NB4 (cell line): ENCODE measurements around the gene TTBK2.

ENCODE experiments used
- DNase-seq: peaks from one replicate; pipeline ENCODE4 v3.0.0; 2010; ENCODE audit warnings: low read depth
- H3K4me3 ChIP-seq: one replicate; pipeline ENCODE4 v1.5.1; 2011; ENCODE audit warnings: mild to moderate bottlenecking, low read depth, low read length, moderate library complexity
- MYC ChIP-seq: IDR thresholded peaks from 2 replicates; pipeline ENCODE4 v1.6.1; 2011; ENCODE audit warnings: low read depth, low read length
- POLR2A ChIP-seq: IDR thresholded peaks from 2 replicates; pipeline ENCODE4 v1.6.1; 2011; ENCODE audit warnings: mild to moderate bottlenecking; ENCODE audit not compliant: insufficient read length; ENCODE audit errors: extremely low read depth
- TF ChIP-seq, protein P1 (sequence below): IDR thresholded peaks from 2 replicates; pipeline ENCODE4 v1.6.1; 2011; ENCODE audit warnings: low read depth, low read length
- TF ChIP-seq, protein P2 (sequence below): IDR thresholded peaks from one replicate; pipeline ENCODE4 v1.5.1; 2012; ENCODE audit warnings: low read depth, low read length

TTBK2 gene

DNA sequence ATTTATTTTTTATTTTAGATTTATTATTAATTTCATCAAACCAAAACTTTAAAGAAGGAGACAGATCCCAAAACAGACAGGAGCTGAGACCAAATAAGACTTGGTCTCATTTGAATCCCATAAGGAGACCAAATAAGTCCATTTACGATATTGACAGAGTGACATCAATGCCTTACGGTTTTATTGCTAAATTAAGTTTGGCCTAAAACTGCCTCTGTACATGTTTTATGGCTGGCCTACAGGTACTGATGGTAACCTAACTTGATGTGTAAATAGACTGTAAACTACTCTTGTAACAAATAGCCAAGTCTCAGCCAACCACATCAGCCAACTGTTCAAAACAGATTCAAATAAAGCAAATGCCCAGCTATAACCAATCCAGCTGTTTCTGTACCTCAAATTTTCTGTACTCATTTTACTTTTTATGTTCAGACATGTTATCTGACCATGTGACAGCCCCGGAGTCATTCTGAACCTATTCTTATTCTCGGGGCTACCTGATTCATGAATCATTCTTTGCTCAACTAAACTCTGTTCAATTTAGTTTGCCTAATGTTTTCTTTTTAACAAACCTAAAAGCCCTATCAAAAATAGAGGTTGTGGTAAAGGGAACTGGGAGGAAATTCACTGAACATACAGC is 94.2 kb downstream of the TTBK2 start:
- TF ChIP-seq POLR2A = no peak
- no peak for DNase-seq
- H3K4me3 ChIP-seq = no peak overlapping the region

DNA sequence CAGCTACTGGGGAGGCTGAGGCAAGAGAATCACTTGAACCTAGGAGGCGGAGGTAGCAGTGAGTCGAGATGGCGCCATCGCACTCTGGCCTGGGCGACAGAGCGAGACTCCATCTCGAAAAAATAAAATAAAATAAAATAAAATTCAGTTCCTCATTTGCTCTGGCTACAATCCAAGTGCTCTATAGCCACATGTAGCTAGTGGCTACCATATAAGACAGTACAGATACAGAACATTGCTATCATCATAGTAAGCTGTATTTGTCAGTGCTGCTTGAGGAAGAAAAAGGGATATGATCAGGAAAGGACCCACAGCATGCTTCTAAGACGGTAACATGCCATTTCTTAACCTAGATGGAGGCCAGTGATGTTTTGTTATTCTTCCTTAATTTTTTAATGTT is 95.0 kb downstream of the TTBK2 start:
- TF ChIP-seq, protein P1, sequence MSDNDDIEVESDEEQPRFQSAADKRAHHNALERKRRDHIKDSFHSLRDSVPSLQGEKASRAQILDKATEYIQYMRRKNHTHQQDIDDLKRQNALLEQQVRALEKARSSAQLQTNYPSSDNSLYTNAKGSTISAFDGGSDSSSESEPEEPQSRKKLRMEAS = no peak
- no peak for TF ChIP-seq MYC
- no peak for TF ChIP-seq POLR2A
- TF ChIP-seq, protein P2, sequence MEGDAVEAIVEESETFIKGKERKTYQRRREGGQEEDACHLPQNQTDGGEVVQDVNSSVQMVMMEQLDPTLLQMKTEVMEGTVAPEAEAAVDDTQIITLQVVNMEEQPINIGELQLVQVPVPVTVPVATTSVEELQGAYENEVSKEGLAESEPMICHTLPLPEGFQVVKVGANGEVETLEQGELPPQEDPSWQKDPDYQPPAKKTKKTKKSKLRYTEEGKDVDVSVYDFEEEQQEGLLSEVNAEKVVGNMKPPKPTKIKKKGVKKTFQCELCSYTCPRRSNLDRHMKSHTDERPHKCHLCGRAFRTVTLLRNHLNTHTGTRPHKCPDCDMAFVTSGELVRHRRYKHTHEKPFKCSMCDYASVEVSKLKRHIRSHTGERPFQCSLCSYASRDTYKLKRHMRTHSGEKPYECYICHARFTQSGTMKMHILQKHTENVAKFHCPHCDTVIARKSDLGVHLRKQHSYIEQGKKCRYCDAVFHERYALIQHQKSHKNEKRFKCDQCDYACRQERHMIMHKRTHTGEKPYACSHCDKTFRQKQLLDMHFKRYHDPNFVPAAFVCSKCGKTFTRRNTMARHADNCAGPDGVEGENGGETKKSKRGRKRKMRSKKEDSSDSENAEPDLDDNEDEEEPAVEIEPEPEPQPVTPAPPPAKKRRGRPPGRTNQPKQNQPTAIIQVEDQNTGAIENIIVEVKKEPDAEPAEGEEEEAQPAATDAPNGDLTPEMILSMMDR = no peak
- H3K4me3 ChIP-seq = no peak overlapping the region
- no peak for DNase-seq

DNA sequence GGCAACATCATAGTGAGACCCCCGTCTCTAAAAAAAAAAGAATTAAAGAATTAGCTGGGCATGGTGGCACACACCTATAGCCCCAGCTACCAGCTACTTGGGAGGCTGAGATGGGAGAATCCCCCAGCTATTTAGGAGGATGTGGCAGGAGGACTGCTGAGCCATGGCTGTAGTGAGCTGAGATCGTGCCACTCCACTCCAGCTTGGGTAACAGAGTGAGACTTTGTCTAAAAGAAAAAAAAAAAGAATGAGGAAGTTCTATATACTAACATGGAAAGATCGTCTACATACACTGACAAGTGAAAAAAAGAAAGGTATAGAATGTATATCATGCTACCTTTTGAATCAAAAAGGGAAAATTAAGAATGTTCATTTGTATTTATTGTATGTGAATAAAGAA is 99.8 kb downstream of the TTBK2 start:
- TF ChIP-seq, protein P2 = no peak
- TF ChIP-seq, protein P1 = no peak
- TF ChIP-seq POLR2A = no peak
- no peak for TF ChIP-seq MYC
- H3K4me3 ChIP-seq = no peak overlapping the region
- DNase-seq = no peak

DNA sequence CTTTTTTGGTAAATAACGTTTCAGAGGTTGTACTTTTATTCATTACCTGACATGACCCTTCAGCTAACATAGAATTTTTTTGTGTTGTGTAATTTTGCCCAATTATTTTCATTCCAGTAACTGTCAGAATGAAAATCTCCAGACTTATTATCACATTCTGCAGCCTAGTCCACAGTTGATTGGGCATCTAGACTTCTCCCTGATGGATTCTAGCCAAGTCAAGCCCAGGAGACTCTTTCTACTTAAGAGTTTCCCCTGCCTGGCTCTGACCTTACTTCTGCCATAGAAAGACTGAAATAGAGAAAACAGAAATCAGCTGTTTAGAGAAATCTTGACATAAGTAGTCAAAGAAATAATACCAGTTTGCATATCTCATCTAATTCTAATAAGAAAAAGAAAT is 100.8 kb downstream of the TTBK2 start:
- no peak for DNase-seq
- TF ChIP-seq POLR2A (no peak), MYC (no peak)
- TF ChIP-seq, protein P1 = no peak
- TF ChIP-seq, protein P2 = no peak
- no peak overlapping the region for H3K4me3 ChIP-seq

DNA sequence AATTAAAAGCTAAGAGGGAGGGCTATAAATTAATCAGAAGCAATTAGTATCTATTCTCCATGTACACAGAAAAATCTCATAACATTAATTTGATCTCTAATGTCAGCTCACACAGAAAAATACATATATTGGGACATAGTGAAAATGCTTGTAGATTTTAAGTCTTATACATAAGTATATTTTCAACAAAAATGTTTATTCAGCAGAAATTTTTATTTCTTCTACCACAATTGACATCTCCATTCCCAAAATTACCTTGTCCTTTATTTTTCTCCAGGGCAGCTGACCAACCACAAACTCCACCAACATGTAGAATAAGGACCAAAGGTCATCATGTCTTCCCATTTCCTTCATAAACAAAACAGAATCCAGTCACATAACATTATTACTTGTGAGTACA is 109.1 kb downstream of the TTBK2 start:
- no peak overlapping the region for H3K4me3 ChIP-seq
- TF ChIP-seq MYC (no peak), POLR2A (no peak)
- TF ChIP-seq, protein P1 = no peak
- no peak for DNase-seq

DNA sequence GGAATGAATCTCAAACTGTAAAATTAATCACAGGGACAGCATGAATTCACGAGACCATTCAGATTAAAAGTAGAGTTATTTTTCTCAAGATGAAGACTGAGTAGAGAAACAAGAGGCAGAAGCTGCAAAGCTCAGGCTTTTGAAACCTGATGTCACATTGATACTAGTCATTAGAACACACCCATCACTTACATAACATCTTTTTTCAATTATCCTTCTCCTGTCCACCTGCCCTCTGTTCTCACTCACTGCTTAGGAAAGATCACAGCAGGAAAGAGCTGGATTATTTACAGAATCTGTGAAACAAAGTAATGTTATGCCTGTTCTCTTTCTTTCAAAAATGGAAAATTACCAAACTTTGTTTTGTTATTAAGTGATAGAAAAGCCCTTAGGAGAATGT is 111.7 kb downstream of the TTBK2 start:
- TF ChIP-seq, protein P1 = no peak
- TF ChIP-seq MYC (no peak), POLR2A (no peak)
- TF ChIP-seq, protein P2 = no peak
- DNase-seq = no peak
- H3K4me3 ChIP-seq = no peak overlapping the region

DNA sequence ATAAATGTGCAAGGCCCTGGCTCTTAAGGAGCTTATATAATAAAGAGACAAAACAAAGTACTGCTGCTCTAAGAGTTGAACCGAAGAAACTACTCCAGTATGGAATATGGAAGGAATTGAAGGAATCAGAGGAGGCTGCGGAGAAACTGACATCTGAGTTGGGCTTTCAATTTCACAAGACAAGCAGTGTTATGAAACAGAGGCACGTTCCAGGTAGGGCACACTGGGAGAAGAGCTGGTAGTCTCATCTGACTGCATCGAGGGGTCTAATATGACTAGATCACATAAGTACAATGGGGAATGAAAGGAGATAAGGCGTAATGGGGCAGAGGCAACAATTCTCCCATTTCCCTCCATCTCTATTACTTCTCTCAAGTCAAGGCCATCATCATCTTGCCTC is 115.3 kb downstream of the TTBK2 start:
- TF ChIP-seq POLR2A = no peak
- TF ChIP-seq, protein P1 = no peak
- no peak overlapping the region for H3K4me3 ChIP-seq
- DNase-seq = no peak
